HFFc6 (cell line): ENCODE measurements around the gene CRYBG1. TPM values are rescaled to one million over a fixed set of nuclear protein-coding genes. Genes with fewer than 3 reads are reported as not detected.
A peak's percentile ranks its signal among the peaks of the same experiment; 100 is the strongest.

Experiments
- DNase-seq: peaks from one replicate; pipeline ENCODE4 v3.0.0-alpha.2; 2018
- H3K27ac Mint-ChIP-seq: 2 replicates; pipeline ENCODE4 v1.8.0; 2020; ENCODE audit warnings: mild to moderate bottlenecking, mixed read lengths
- H3K27me3 Mint-ChIP-seq: 2 replicates; pipeline ENCODE4 v1.8.0; 2021; ENCODE audit warnings: mild to moderate bottlenecking, moderate library complexity, mixed read lengths; ENCODE audit not compliant: insufficient read depth
- H3K36me3 Mint-ChIP-seq: 2 replicates; pipeline ENCODE4 v1.8.0; 2021; ENCODE audit warnings: low read depth, mixed read lengths
- H3K4me1 Mint-ChIP-seq: 2 replicates; pipeline ENCODE4 v1.8.0; 2020; ENCODE audit warnings: low read depth, mixed read lengths
- H3K4me3 Mint-ChIP-seq: 2 replicates; pipeline ENCODE4 v1.8.0; 2020; ENCODE audit warnings: mild to moderate bottlenecking, moderate library complexity, mixed read lengths
- H3K9me3 Mint-ChIP-seq: 2 replicates; pipeline ENCODE4 v1.8.0; 2020; ENCODE audit warnings: mild to moderate bottlenecking, mixed read lengths
- CTCF ChIP-seq: fragments of 200-600 bp; sonication (generic); IDR thresholded peaks from 2 replicates; pipeline ENCODE4 v1.5.0; 2021; ENCODE audit warnings: antibody characterized with exemption, mild to moderate bottlenecking
- total RNA-seq, 6 experiments: library from RNA; stranded (reverse); fragmentation: NEBNext Ultra II Directional; extraction: Animal tissue kit (Norgen Biotek cat#: 25700); gene quantifications; 2 replicates in 1 of 6; 3 replicates in 5 of 6; pipeline ENCODE4 v1.2.3, GENCODE V29; 2021

CRYBG1 gene
- total RNA-seq, 6 experiments from 2014 or later, result 8.2 to 10.9 (median 9.8) TPM

GRCh38 chr6:106318851-106319250 lies 41.7 kb upstream of the CRYBG1 start:
- no peak overlapping the region for H3K27ac Mint-ChIP-seq
- H3K4me1 Mint-ChIP-seq, result peaks cover 31% of the 10 kb centered on the region
- H3K27me3 Mint-ChIP-seq, result no peaks in the 10 kb centered on the region
- H3K9me3 Mint-ChIP-seq, result no peaks in the 10 kb centered on the region
- H3K4me3 Mint-ChIP-seq, result no peak overlapping the region
- H3K36me3 Mint-ChIP-seq, result no peaks in the 10 kb centered on the region; the same call in 1 of the 2 replicates
- TF ChIP-seq CTCF, result no peak
- DNase-seq, result no peak

GRCh38 chr6:106321940-106322339 lies 38.6 kb upstream of the CRYBG1 start:
- TF ChIP-seq CTCF, result no peak
- no peak for DNase-seq
- H3K27ac Mint-ChIP-seq, result no peak overlapping the region
- H3K9me3 Mint-ChIP-seq, result no peaks in the 10 kb centered on the region
- no peak overlapping the region for H3K4me3 Mint-ChIP-seq
- no peaks in the 10 kb centered on the region; the same call in 1 of the 2 replicates for H3K36me3 Mint-ChIP-seq
- H3K27me3 Mint-ChIP-seq, result no peaks in the 10 kb centered on the region; the same call in 1 of the 2 replicates
- peaks cover 42% of the 10 kb centered on the region for H3K4me1 Mint-ChIP-seq

GRCh38 chr6:106324726-106325335 lies 35.7 kb upstream of the CRYBG1 start:
- H3K27me3 Mint-ChIP-seq, result peaks cover 16% of the 10 kb centered on the region
- peaks cover 27% of the 10 kb centered on the region for H3K4me1 Mint-ChIP-seq
- no peaks in the 10 kb centered on the region; the same call in 1 of the 2 replicates for H3K36me3 Mint-ChIP-seq
- H3K27ac Mint-ChIP-seq, result peak overlapping the region; percentile 95
- H3K9me3 Mint-ChIP-seq, result no peaks in the 10 kb centered on the region
- peak overlapping the region; percentile 99 for H3K4me3 Mint-ChIP-seq
- no peak for TF ChIP-seq CTCF
- no peak for DNase-seq

- H3K4me1 Mint-ChIP-seq, result peaks cover 27% of the 10 kb centered on the region
- no peaks in the 10 kb centered on the region for H3K9me3 Mint-ChIP-seq
- no peaks in the 10 kb centered on the region; the same call in 1 of the 2 replicates for H3K36me3 Mint-ChIP-seq
- H3K4me3 Mint-ChIP-seq, result peak within 1 kb of the TSS; percentile 99
- peak within 1 kb of the TSS; percentile 95 for H3K27ac Mint-ChIP-seq
- H3K27me3 Mint-ChIP-seq, result peaks cover 16% of the 10 kb centered on the region
- peak; percentile 99 for DNase-seq
- no peak for TF ChIP-seq CTCF
Measured at GRCh38 chr6:106325336-106326178, 35.0 kb upstream of the CRYBG1 start, which contains the start of gene ATG5. TSS of gene ATG5 (minus strand) at chr6:106325760. CDS start at chr6:106316208, 9,552 bp downstream.

- no peak overlapping the region for H3K4me3 Mint-ChIP-seq
- peaks cover 10% of the 10 kb centered on the region; the same call in 1 of the 2 replicates for H3K27me3 Mint-ChIP-seq
Measured at GRCh38 chr6:106334646-106335448, 25.7 kb upstream of the CRYBG1 start.

More at GRCh38 chr6:106334646-106335448, 25.7 kb upstream of the CRYBG1 start:
- Mint-ChIP-seq H3K27ac (no peak overlapping the region), H3K4me1 (peaks cover 9% of the 10 kb centered on the region), H3K9me3 (no peaks in the 10 kb centered on the region), H3K36me3 (no peaks in the 10 kb centered on the region)
- TF ChIP-seq CTCF, result peak; percentile 83
- DNase-seq, result peak; percentile 22
